ENCODE results near the gene PTGIR. TPM values are rescaled to one million over a fixed set of nuclear protein-coding genes. Genes with fewer than 3 reads are reported as not detected.

Gene PTGIR
- total and polyA plus RNA-seq, 2 of the 4 experiments (the other 2 are of a cell fraction): 0.54 to 5.3 TPM

GRCh38 chr19:46587861-46588260 lies 37.0 kb downstream of the PTGIR start:
- no peak for TF ChIP-seq CHD1 (IDR thresholded peaks at IDR 0.05; ENCODE audit: low read depth, low read length)
- TF ChIP-seq CTCF (conservative IDR thresholded peaks at IDR 0.05; ENCODE audit: low read depth, low read length): no peak
- no peak for TF ChIP-seq NFE2L2 (IDR thresholded peaks at IDR 0.05; ENCODE audit: low read depth, low read length)
- TF ChIP-seq MAZ (IDR thresholded peaks at IDR 0.05; ENCODE audit: borderline replicate concordance, low read depth, low read length): no peak
- TF ChIP-seq FOS (IDR thresholded peaks at IDR 0.05; ENCODE audit: low read depth, low read length): no peak
- TF ChIP-seq CEBPB (IDR thresholded peaks at IDR 0.05; ENCODE audit: low read depth, low read length): no peak
- no peak for TF ChIP-seq ELK1 (IDR thresholded peaks at IDR 0.05; ENCODE audit: borderline replicate concordance, low read depth, low read length)
- TF ChIP-seq USF2 (IDR thresholded peaks at IDR 0.05; ENCODE audit: low read depth, low read length): no peak
- TF ChIP-seq RFX5 (IDR thresholded peaks at IDR 0.05; ENCODE audit: low read depth, low read length): no peak
- dilution Hi-C loops (cut with HindIII; ENCODE audit: low sequenced_read_pairs, unreplicated experiment): no loop called here
- Histone ChIP-seq H2AFZ (replicated peaks; ENCODE audit: low read length, poor library complexity) (no peak overlapping the region), H3K23ac (ENCODE audit: low read depth, low read length) (no peak overlapping the region), H2BK15ac (ENCODE audit: low read depth, low read length) (no peak overlapping the region), H3K9me3 (ENCODE audit: control insufficient read depth, insufficient read depth, low read length) (no peaks in the 10 kb centered on the region), H3K79me1 (ENCODE audit: low read depth in 1 of 2, low read length in 2 of 2) (no peaks in the 10 kb centered on the region), H3K4ac (ENCODE audit: low read depth, low read length) (no peak overlapping the region), H2BK20ac (ENCODE audit: low read depth, low read length) (no peak overlapping the region), H4K91ac (ENCODE audit: insufficient read depth, low read depth, low read length) (no peak overlapping the region), H4K8ac (ENCODE audit: low read depth in 2 of 2, low read length in 2 of 2) (no peak overlapping the region), H3K9me1 (ENCODE audit: insufficient read depth, low read length) (no peaks in the 10 kb centered on the region), H3K14ac (replicated peaks; ENCODE audit: low read depth, low read length) (no peak overlapping the region), H4K20me1 (ENCODE audit: insufficient read depth, low read length) (no peaks in the 10 kb centered on the region), H2BK5ac (ENCODE audit: low read depth, low read length, poor library complexity, severe bottlenecking) (no peak overlapping the region), H4K5ac (ENCODE audit: low read depth, low read length) (no peak overlapping the region), H2BK120ac (ENCODE audit: low read depth, low read length) (no peak overlapping the region), H3K4me1 (ENCODE audit: control insufficient read depth, insufficient read depth, low read length) (no peaks in the 10 kb centered on the region), H3K4me2 (ENCODE audit: low read depth, low read length) (no peak overlapping the region), H2AK9ac (replicated peaks; ENCODE audit: low read depth, low read length, poor library complexity) (no peak overlapping the region), H3K27me3 (ENCODE audit: control insufficient read depth, insufficient read depth, low read length) (no peaks in the 10 kb centered on the region), H3K9ac (ENCODE audit: low read depth, low read length) (no peak overlapping the region), H3K56ac (ENCODE audit: extremely low read depth, insufficient read depth, low read length) (no peak overlapping the region), H2AK5ac (ENCODE audit: low read depth, low read length) (no peak overlapping the region), H3K27ac (ENCODE audit: insufficient read depth, low read length) (no peak overlapping the region), H3K36me3 (ENCODE audit: control insufficient read depth, insufficient read depth, low read length) (no peaks in the 10 kb centered on the region), H3K18ac (ENCODE audit: low read depth, low read length) (no peak overlapping the region), H3K4me3 (ENCODE audit: insufficient read depth, low read depth, low read length) (no peak overlapping the region)
- ChIA-PET POLR2A (ENCODE audit: unreplicated experiment) (interaction anchor here (0.6 kb wide), 1 partner anchor 457 kb away, joined by 4 read pairs; no protein-coding TSS in a partner anchor), CTCF (no interaction called here)
- intact Hi-C loops (cut with micrococcal nuclease): no loop called here
- DNase-seq: no peak
- no CpG with 5 or more reads among the region's 3 CpGs for WGBS, 2 experiments (ENCODE audit: extremely low coverage in 2 of 2, insufficient read length in 1 of 2)
- ATAC-seq (ENCODE audit: low read depth): no peak
- in situ Hi-C loops (cut with MboI; ENCODE audit: low sequenced_read_pairs): no loop called here
- no TSS peak for BruUV-seq (replicated peaks)
